Endothelial cell of umbilical vein (primary cell): Measurements from ENCODE around the gene HFE.

ENCODE experiments used
- CTCF ChIP-seq, 2 donors: IDR thresholded peaks; 1 replicate in 1 of 2; 2 replicates in 1 of 2; pipeline ENCODE4 v1.5.1; 2011; ENCODE audit warnings: low read length in 2 of 2, mild to moderate bottlenecking in 2 of 2, moderate library complexity in 2 of 2, control low read depth in 1 of 2, inconsistent platforms in 1 of 2, low read depth in 1 of 2; ENCODE audit not compliant: insufficient read depth in 1 of 2; ENCODE audit errors: extremely low read depth in 1 of 2
- EZH2 ChIP-seq: IDR thresholded peaks from 2 replicates; pipeline ENCODE4 v1.6.1; 2012; ENCODE audit warnings: borderline replicate concordance, low read depth, mild to moderate bottlenecking, moderate library complexity, low read length, inconsistent platforms; ENCODE audit not compliant: severe bottlenecking
- FOS ChIP-seq: IDR thresholded peaks from 2 replicates; pipeline ENCODE4 v1.6.1; 2011; ENCODE audit warnings: mild to moderate bottlenecking, low read length, moderate library complexity, borderline replicate concordance; ENCODE audit not compliant: insufficient read depth
- JUN ChIP-seq: IDR thresholded peaks from 2 replicates; pipeline ENCODE4 v1.6.1; 2011; ENCODE audit warnings: borderline replicate concordance, low read depth; ENCODE audit not compliant: insufficient read length, insufficient read depth
- MYC ChIP-seq: IDR thresholded peaks from one replicate; pipeline ENCODE4 v1.6.1; 2011; ENCODE audit warnings: mild to moderate bottlenecking, low read depth, low read length
- POLR2A ChIP-seq: IDR thresholded peaks from 2 replicates; pipeline ENCODE4 v1.6.1; 2012; ENCODE audit warnings: low read depth, mild to moderate bottlenecking, control low read depth, low read length
- POLR2AphosphoS5 ChIP-seq: IDR thresholded peaks from 2 replicates; pipeline ENCODE4 v1.6.1; 2012; ENCODE audit warnings: low read depth, mild to moderate bottlenecking, control low read depth, low read length, moderate library complexity; ENCODE audit not compliant: insufficient read depth
- TF ChIP-seq, protein P1 (sequence below): IDR thresholded peaks from 2 replicates; pipeline ENCODE4 v1.6.1; 2011; ENCODE audit not compliant: insufficient read depth, insufficient read length

DNA sequence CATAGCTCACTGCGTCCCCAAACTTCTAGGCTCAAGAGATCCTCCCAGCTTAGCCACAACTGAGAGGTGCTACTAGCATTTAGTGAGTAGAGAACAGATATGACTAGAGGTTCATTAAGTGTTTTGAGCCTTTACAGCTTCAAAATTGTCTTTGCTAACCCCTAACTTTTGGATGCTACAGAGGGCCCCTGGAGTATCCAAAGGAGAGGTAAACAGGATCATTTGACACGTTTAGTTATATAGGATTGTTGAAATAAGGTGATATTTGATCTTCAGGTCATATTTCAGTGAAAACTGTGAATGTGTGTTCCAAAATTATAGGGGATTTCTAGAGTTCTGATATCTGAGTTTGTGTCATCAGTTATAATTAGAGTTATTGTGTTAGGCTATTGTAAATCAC is 19.2 kb upstream of the HFE start:
- TF ChIP-seq POLR2AphosphoS5 (no peak), EZH2 (no peak), POLR2A (no peak), CTCF (IDR thresholded peaks at IDR 0.05; ENCODE audit: extremely low read depth in 1 of 2, insufficient read depth in 1 of 2, low read depth in 1 of 2, low read length in 2 of 2) (no peak), JUN (no peak), MYC (no peak), FOS (no peak)
- TF ChIP-seq, protein P1, sequence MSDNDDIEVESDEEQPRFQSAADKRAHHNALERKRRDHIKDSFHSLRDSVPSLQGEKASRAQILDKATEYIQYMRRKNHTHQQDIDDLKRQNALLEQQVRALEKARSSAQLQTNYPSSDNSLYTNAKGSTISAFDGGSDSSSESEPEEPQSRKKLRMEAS, result no peak
